ENCODE measurements around the gene PARP15. TPM values are rescaled to one million over a fixed set of nuclear protein-coding genes. Genes with fewer than 3 reads are reported as not detected.

Gene PARP15
- total and polyA plus RNA-seq, 4 donors = 2.4 to 6.1 (median 4.4) TPM

DNA sequence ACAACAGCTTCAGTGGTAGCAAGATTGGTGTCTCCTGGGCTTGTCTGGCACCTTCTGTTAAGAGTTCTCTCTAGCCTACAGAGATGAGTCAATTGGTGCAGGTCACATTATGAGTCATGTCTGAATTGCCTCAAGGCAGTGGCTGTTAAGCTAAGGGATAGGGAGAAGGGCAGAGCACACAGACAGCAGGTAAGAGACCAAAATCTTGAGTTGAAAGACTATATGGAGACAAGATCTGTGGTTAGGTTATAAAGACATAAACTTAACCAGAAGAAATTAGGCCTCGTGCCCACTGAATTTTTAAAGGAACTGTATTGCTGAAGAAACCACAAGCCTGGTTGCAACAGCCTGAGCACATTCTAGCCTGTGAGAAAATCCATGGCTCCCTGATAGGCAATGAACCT lies 43.5 kb upstream of the PARP15 start:
- WGBS, 2 donors = 37 to 53% methylated on average over 1 of the region's 1 CpG
- Histone ChIP-seq H3K4me1 (ENCODE audit: control insufficient read depth in 5 of 5, insufficient read depth in 5 of 5, low read length in 5 of 5) (no peaks in the 10 kb centered on the region), H3K27ac (ENCODE audit: low read depth in 1 of 2, low read length in 1 of 2) (no peak overlapping the region), H3K36me3 (ENCODE audit: control insufficient read depth in 4 of 4, insufficient read depth in 4 of 4, low read length in 4 of 4) (peaks cover 8 to 52% (median 25%) of the 10 kb centered on the region in 4 donors), H3K4me3 (no peak overlapping the region), H3K27me3 (ENCODE audit: control insufficient read depth in 3 of 3, insufficient read depth in 3 of 3, low read length in 2 of 3) (no peaks in the 10 kb centered on the region), H3K9ac (ENCODE audit: insufficient read depth in 1 of 2, low read length in 2 of 2) (no peak overlapping the region), H3K9me3 (ENCODE audit: control insufficient read depth in 4 of 4, insufficient read depth in 3 of 4, low read length in 3 of 4) (no peaks in the 10 kb centered on the region)
- TF ChIP-seq, protein P1, sequence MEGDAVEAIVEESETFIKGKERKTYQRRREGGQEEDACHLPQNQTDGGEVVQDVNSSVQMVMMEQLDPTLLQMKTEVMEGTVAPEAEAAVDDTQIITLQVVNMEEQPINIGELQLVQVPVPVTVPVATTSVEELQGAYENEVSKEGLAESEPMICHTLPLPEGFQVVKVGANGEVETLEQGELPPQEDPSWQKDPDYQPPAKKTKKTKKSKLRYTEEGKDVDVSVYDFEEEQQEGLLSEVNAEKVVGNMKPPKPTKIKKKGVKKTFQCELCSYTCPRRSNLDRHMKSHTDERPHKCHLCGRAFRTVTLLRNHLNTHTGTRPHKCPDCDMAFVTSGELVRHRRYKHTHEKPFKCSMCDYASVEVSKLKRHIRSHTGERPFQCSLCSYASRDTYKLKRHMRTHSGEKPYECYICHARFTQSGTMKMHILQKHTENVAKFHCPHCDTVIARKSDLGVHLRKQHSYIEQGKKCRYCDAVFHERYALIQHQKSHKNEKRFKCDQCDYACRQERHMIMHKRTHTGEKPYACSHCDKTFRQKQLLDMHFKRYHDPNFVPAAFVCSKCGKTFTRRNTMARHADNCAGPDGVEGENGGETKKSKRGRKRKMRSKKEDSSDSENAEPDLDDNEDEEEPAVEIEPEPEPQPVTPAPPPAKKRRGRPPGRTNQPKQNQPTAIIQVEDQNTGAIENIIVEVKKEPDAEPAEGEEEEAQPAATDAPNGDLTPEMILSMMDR (IDR thresholded peaks at IDR 0.05; ENCODE audit: control extremely low read depth, extremely low read depth) = no peak
- DNase-seq (no peak), ATAC-seq (ENCODE audit: insufficient read depth, low FRiP score) (no peak)

DNA sequence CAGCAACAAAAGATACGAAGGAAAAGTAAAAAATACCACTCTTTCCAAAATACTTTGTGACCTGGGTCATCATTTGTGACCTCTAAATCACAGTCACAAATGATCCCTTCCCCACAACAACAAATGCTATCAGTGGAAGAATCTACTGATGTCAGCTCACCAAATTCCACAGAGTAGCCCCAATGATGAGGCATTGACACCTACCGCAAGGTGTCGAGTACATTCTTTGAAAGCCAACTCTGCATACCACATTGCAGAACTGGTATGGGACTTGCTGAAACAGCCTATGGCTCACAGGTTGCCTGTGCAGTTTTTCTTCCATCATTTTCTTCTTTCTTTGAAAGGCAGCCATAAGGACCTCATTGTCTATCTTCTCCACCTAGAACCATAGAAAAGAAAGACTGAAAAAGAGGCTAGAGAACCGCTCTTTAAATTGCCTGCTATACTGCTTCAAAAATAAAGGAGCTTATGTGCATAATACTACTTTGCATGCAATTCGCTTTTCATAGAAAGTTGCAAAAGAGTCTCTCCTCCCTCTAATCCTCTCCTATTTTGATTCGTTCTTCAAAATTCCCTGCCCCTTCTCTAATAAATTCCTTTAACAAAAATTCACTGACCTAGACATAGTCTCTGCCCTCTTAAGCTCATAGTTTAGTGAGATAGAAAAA lies 41.4 kb upstream of the PARP15 start:
- ATAC-seq (ENCODE audit: insufficient read depth, low FRiP score) = no peak
- Histone ChIP-seq H3K36me3 (ENCODE audit: control insufficient read depth in 4 of 4, insufficient read depth in 4 of 4, low read length in 4 of 4) (peaks cover 10 to 57% (median 32%) of the 10 kb centered on the region in 4 donors), H3K27me3 (ENCODE audit: control insufficient read depth in 3 of 3, insufficient read depth in 3 of 3, low read length in 2 of 3) (no peaks in the 10 kb centered on the region), H3K27ac (ENCODE audit: low read depth in 1 of 2, low read length in 1 of 2) (no peak overlapping the region), H3K9me3 (ENCODE audit: control insufficient read depth in 4 of 4, insufficient read depth in 3 of 4, low read length in 3 of 4) (no peaks in the 10 kb centered on the region), H3K4me1 (ENCODE audit: control insufficient read depth in 5 of 5, insufficient read depth in 5 of 5, low read length in 5 of 5) (no peaks in the 10 kb centered on the region), H3K4me3 (no peak overlapping the region), H3K9ac (ENCODE audit: insufficient read depth in 1 of 2, low read length in 2 of 2) (no peak overlapping the region)
- 90 to 94% methylated on average over 6 of the region's 6 CpGs for WGBS, 2 donors
- DNase-seq = no peak
- TF ChIP-seq, protein P1 (IDR thresholded peaks at IDR 0.05; ENCODE audit: control extremely low read depth, extremely low read depth) = no peak

DNA sequence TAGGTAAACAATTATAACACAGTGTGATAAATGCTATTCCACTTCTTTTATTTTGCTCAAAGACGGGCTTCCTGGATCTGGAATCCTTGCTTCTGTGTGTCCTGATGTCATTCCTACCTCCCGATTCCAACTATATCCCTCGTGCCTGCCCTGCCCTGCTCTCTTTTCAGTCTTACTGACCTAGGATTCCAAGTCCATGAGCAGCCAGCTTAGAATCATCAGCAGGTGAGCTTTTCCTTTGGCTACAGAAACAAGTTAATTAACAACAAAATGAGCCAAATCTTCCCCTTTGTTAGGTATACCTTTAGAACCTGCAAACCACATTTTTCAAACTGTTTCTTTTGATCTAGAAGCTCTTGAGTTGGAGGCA lies 40.8 kb upstream of the PARP15 start:
- TF ChIP-seq, protein P1 (IDR thresholded peaks at IDR 0.05; ENCODE audit: control extremely low read depth, extremely low read depth) = no peak
- Histone ChIP-seq H3K4me1 (ENCODE audit: control insufficient read depth in 5 of 5, insufficient read depth in 5 of 5, low read length in 5 of 5) (no peaks in the 10 kb centered on the region), H3K36me3 (ENCODE audit: control insufficient read depth in 4 of 4, insufficient read depth in 4 of 4, low read length in 4 of 4) (peaks cover 10 to 57% (median 34%) of the 10 kb centered on the region in 4 donors), H3K27me3 (ENCODE audit: control insufficient read depth in 3 of 3, insufficient read depth in 3 of 3, low read length in 2 of 3) (no peaks in the 10 kb centered on the region), H3K4me3 (no peak overlapping the region), H3K9ac (ENCODE audit: insufficient read depth in 1 of 2, low read length in 2 of 2) (no peak overlapping the region), H3K9me3 (ENCODE audit: control insufficient read depth in 4 of 4, insufficient read depth in 3 of 4, low read length in 3 of 4) (no peaks in the 10 kb centered on the region), H3K27ac (ENCODE audit: low read depth in 1 of 2, low read length in 1 of 2) (no peak overlapping the region)
- ATAC-seq (ENCODE audit: insufficient read depth, low FRiP score) (no peak), DNase-seq (no peak)
- 82 to 92% methylated on average over 3 of the region's 3 CpGs for WGBS, 2 donors

Measured in lung (tissue), 12 donors.